GM12872 (cell line): ENCODE measurements around the gene APBA3.

ENCODE experiments used
- TF ChIP-seq, protein P1 (sequence below): IDR thresholded peaks from 3 replicates; pipeline ENCODE4 v1.5.1; 2011; ENCODE audit warnings: low read depth, mild to moderate bottlenecking, low read length, moderate library complexity; ENCODE audit not compliant: insufficient read depth

APBA3 gene

DNA sequence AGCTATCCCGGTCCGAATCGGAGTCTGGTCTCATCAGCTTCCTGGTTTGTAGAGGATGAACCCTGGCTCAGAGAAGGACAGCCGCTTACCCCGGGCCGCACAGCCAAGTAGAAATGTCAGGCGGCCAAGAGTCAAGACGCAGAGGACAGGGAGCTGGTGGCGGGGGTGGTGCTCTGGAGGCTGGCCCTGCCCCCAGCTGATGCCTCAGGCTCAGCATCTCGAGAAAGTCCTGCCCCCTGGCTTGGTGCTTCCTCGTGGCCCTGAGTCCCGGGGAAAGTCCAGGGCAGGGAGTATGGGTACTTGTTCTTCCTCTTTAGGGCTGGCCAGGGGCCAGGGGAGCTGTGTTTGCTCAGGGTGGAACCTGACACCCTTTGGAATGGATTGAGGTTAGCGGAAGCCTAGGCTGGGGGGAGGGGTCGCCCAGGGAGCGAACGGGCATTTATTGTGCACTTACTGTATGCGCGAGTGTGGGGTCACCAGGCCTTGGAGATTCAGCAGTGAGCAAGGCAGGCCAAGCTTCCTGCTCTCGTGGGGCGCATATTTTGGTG is 51.2 kb downstream of the APBA3 start:
- TF ChIP-seq, protein P1, sequence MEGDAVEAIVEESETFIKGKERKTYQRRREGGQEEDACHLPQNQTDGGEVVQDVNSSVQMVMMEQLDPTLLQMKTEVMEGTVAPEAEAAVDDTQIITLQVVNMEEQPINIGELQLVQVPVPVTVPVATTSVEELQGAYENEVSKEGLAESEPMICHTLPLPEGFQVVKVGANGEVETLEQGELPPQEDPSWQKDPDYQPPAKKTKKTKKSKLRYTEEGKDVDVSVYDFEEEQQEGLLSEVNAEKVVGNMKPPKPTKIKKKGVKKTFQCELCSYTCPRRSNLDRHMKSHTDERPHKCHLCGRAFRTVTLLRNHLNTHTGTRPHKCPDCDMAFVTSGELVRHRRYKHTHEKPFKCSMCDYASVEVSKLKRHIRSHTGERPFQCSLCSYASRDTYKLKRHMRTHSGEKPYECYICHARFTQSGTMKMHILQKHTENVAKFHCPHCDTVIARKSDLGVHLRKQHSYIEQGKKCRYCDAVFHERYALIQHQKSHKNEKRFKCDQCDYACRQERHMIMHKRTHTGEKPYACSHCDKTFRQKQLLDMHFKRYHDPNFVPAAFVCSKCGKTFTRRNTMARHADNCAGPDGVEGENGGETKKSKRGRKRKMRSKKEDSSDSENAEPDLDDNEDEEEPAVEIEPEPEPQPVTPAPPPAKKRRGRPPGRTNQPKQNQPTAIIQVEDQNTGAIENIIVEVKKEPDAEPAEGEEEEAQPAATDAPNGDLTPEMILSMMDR = no peak

GRCh38 chr19:3708207-3708931 is 53.1 kb downstream of the APBA3 start, which contains the start of gene TJP3:
TJP3 (plus strand) TSS chr19:3708384; CDS start chr19:3728433, 20,049 bp downstream.
- TF ChIP-seq, protein P1 = no peak

GRCh38 chr19:3707868-3708206 is 53.7 kb downstream of the APBA3 start:
- TF ChIP-seq, protein P1 = no peak

DNA sequence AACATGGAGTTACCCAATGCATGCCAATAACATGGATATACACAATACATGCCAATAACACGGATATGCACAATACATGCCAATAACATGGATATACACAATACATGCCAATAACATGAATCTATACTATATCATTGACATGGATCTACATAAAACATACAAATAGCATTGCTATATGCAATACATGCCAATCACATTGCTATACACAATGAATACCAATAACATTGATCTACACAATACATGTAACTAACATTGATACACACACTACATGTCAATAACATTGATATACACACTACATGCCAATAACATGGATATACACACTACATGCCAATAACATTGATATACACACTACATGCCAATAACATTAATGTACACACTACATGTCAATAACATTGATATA is 60.3 kb downstream of the APBA3 start:
- TF ChIP-seq, protein P1 = no peak
